GM12864 (cell line): ENCODE results near the gene CHD3.

Source experiments
- DNase-seq: peaks from one replicate; pipeline ENCODE4 v3.0.0-alpha.2; 2011; ENCODE audit warnings: low read depth
- H3K4me3 ChIP-seq: 2 replicates; pipeline ENCODE4 v1.5.1; 2011; ENCODE audit warnings: mild to moderate bottlenecking, low read depth, low read length, control low read depth
- CTCF ChIP-seq: IDR thresholded peaks from 2 replicates; pipeline ENCODE4 v1.5.1; 2011; ENCODE audit warnings: low read depth, mild to moderate bottlenecking, moderate library complexity, low read length, control low read depth, inconsistent platforms; ENCODE audit errors: missing control alignments

CHD3 gene

GRCh38 chr17:7846063-7846735 lies 42.4 kb upstream of the CHD3 start:
- TF ChIP-seq CTCF = no peak
- no peak overlapping the region for H3K4me3 ChIP-seq
- DNase-seq = no peak

GRCh38 chr17:7846765-7847661 lies 41.6 kb upstream of the CHD3 start:
- H3K4me3 ChIP-seq = no peak overlapping the region
- DNase-seq = no peak
- TF ChIP-seq CTCF = no peak

GRCh38 chr17:7848131-7848579 lies 40.4 kb upstream of the CHD3 start:
- no peak for DNase-seq
- TF ChIP-seq CTCF = no peak

GRCh38 chr17:7848739-7849129 lies 39.9 kb upstream of the CHD3 start:
- no peak for DNase-seq
- TF ChIP-seq CTCF = no peak

More at GRCh38 chr17:7848131-7848579, 40.4 kb upstream of the CHD3 start:
- no peak overlapping the region for H3K4me3 ChIP-seq

GRCh38 chr17:7849130-7849750 lies 39.3 kb upstream of the CHD3 start:
- H3K4me3 ChIP-seq = no peak overlapping the region
- DNase-seq = no peak
- TF ChIP-seq CTCF = no peak

More at GRCh38 chr17:7848739-7849129, 39.9 kb upstream of the CHD3 start:
- no peak overlapping the region for H3K4me3 ChIP-seq

- no peak for TF ChIP-seq CTCF
- no peak for DNase-seq
- no peak overlapping the region for H3K4me3 ChIP-seq
These were observed 38.7 kb upstream of the CHD3 start for GRCh38 chr17:7849751-7850504.
